ENCODE data around the gene FBN1. TPM values are rescaled to one million over a fixed set of nuclear protein-coding genes. Genes with fewer than 3 reads are reported as not detected.

The FBN1 gene
- total RNA-seq, 2 donors from 2014 or later: 5.5 to 5.9 TPM

DNA sequence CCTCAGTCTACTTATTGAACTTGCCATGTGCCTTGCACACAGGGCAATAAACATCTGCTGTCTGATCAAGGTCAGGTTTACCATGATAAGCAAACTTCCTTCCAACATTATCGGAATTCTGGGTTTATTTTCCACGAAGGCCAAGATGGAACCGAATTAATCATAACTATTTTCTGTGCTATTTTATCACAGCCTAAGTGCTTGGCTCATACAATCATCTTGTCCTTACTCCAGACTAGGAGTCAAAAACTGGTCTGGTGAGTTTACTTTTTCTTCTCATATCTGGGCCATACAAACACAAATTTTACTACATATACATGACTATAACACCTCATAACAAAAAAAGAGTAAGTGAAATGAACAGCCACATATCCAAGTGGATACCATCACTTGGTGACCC is 2.3 kb downstream of the FBN1 start:
- peaks cover 3% of the 10 kb centered on the region for H3K4me1 ChIP-seq (ENCODE audit: control insufficient read depth, insufficient read depth, low read length)
- H3K36me3 ChIP-seq (ENCODE audit: control insufficient read depth, insufficient read depth, low read length): no peaks in the 10 kb centered on the region
- DNase-seq: no peak
- peaks cover 36% of the 10 kb centered on the region for H3K27me3 ChIP-seq (ENCODE audit: control insufficient read depth, insufficient read depth, low read length, poor library complexity, severe bottlenecking)
- no peak overlapping the region for H3K27ac ChIP-seq (ENCODE audit: low read depth, low read length)
- WGBS, 2 experiments (ENCODE audit: insufficient coverage in 1 of 2, insufficient read length in 1 of 2): 86 to 89% methylated on average over 3 of the region's 3 CpGs
- Mint-ChIP-seq H3K9me3 (no peaks in the 10 kb centered on the region), H3K27me3 (ENCODE audit: insufficient read depth) (peaks cover 55% of the 10 kb centered on the region), H3K4me3 (no peak overlapping the region), H3K4me1 (peaks cover 11% of the 10 kb centered on the region), H3K36me3 (ENCODE audit: low read depth) (no peaks in the 10 kb centered on the region), H3K27ac (no peak overlapping the region)
- TF ChIP-seq, protein P1, sequence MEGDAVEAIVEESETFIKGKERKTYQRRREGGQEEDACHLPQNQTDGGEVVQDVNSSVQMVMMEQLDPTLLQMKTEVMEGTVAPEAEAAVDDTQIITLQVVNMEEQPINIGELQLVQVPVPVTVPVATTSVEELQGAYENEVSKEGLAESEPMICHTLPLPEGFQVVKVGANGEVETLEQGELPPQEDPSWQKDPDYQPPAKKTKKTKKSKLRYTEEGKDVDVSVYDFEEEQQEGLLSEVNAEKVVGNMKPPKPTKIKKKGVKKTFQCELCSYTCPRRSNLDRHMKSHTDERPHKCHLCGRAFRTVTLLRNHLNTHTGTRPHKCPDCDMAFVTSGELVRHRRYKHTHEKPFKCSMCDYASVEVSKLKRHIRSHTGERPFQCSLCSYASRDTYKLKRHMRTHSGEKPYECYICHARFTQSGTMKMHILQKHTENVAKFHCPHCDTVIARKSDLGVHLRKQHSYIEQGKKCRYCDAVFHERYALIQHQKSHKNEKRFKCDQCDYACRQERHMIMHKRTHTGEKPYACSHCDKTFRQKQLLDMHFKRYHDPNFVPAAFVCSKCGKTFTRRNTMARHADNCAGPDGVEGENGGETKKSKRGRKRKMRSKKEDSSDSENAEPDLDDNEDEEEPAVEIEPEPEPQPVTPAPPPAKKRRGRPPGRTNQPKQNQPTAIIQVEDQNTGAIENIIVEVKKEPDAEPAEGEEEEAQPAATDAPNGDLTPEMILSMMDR (conservative IDR thresholded peaks at IDR 0.05): no peak
- no peaks in the 10 kb centered on the region for H3K9me3 ChIP-seq (ENCODE audit: control insufficient read depth, low read length)
- H3K4me3 ChIP-seq (ENCODE audit: low read length): peak overlapping the region; percentile 91
- H3K9ac ChIP-seq (ENCODE audit: extremely low read depth, low read length, poor library complexity, severe bottlenecking): no peak overlapping the region

GRCh38 chr15:48642795-48643194 is 2.7 kb downstream of the FBN1 start:
- Histone ChIP-seq H3K9ac (ENCODE audit: extremely low read depth, low read length, poor library complexity, severe bottlenecking) (no peak overlapping the region), H3K4me3 (ENCODE audit: low read length) (peak overlapping the region; percentile 31), H3K27ac (ENCODE audit: low read depth, low read length) (no peak overlapping the region), H3K36me3 (ENCODE audit: control insufficient read depth, insufficient read depth, low read length) (no peaks in the 10 kb centered on the region), H3K9me3 (ENCODE audit: control insufficient read depth, low read length) (no peaks in the 10 kb centered on the region), H3K4me1 (ENCODE audit: control insufficient read depth, insufficient read depth, low read length) (peaks cover 3% of the 10 kb centered on the region), H3K27me3 (ENCODE audit: control insufficient read depth, insufficient read depth, low read length, poor library complexity, severe bottlenecking) (peaks cover 36% of the 10 kb centered on the region)
- WGBS, 2 experiments (ENCODE audit: insufficient coverage in 1 of 2, insufficient read length in 1 of 2): no CpG with 5 or more reads among the region's 1 CpG
- Mint-ChIP-seq H3K4me3 (no peak overlapping the region), H3K4me1 (peaks cover 11% of the 10 kb centered on the region), H3K9me3 (no peaks in the 10 kb centered on the region), H3K27ac (no peak overlapping the region), H3K27me3 (ENCODE audit: insufficient read depth) (peaks cover 51% of the 10 kb centered on the region), H3K36me3 (ENCODE audit: low read depth) (no peaks in the 10 kb centered on the region)
- DNase-seq: no peak
- TF ChIP-seq, protein P1 (conservative IDR thresholded peaks at IDR 0.05): no peak

DNA sequence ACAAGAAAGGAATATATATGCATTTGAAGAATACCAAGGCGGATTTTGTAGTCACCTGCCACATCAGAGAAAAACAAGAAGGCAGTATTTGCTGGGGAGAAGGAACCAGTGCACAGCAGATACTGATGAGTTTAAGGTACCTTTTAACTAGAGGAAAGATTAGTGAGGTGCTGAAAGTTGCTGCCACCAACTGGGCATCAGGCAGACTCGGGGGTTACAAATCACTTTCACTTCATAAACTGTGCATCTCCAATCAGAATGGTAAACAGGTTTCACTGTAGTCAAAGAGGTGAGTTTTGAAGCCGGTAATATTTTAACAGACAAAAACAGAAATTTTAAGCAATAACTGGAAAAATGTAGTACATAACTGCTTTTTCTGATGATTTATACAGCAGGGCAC is 4.1 kb downstream of the FBN1 start:
- Mint-ChIP-seq H3K36me3 (ENCODE audit: low read depth) (no peaks in the 10 kb centered on the region), H3K4me1 (peaks cover 13% of the 10 kb centered on the region), H3K27ac (no peak overlapping the region), H3K4me3 (no peak overlapping the region), H3K9me3 (no peaks in the 10 kb centered on the region), H3K27me3 (ENCODE audit: insufficient read depth) (peaks cover 40% of the 10 kb centered on the region)
- no peak overlapping the region for H3K4me3 ChIP-seq (ENCODE audit: low read length)
- peaks cover 23% of the 10 kb centered on the region for H3K27me3 ChIP-seq (ENCODE audit: control insufficient read depth, insufficient read depth, low read length, poor library complexity, severe bottlenecking)
- no peaks in the 10 kb centered on the region for H3K9me3 ChIP-seq (ENCODE audit: control insufficient read depth, low read length)
- no peaks in the 10 kb centered on the region for H3K4me1 ChIP-seq (ENCODE audit: control insufficient read depth, insufficient read depth, low read length)
- H3K9ac ChIP-seq (ENCODE audit: extremely low read depth, low read length, poor library complexity, severe bottlenecking): no peak overlapping the region
- H3K36me3 ChIP-seq (ENCODE audit: control insufficient read depth, insufficient read depth, low read length): no peaks in the 10 kb centered on the region
- no peak overlapping the region for H3K27ac ChIP-seq (ENCODE audit: low read depth, low read length)
- WGBS, 2 experiments (ENCODE audit: insufficient coverage in 1 of 2, insufficient read length in 1 of 2): 85 to 100% methylated on average over 1 to 3 of the region's 3 CpGs
- TF ChIP-seq, protein P1 (conservative IDR thresholded peaks at IDR 0.05): peak; percentile 15
- DNase-seq: no peak
